ENCODE results near the gene DDX60. TPM values are rescaled to one million over a fixed set of nuclear protein-coding genes. Genes with fewer than 3 reads are reported as not detected.

DDX60 gene, protein sequence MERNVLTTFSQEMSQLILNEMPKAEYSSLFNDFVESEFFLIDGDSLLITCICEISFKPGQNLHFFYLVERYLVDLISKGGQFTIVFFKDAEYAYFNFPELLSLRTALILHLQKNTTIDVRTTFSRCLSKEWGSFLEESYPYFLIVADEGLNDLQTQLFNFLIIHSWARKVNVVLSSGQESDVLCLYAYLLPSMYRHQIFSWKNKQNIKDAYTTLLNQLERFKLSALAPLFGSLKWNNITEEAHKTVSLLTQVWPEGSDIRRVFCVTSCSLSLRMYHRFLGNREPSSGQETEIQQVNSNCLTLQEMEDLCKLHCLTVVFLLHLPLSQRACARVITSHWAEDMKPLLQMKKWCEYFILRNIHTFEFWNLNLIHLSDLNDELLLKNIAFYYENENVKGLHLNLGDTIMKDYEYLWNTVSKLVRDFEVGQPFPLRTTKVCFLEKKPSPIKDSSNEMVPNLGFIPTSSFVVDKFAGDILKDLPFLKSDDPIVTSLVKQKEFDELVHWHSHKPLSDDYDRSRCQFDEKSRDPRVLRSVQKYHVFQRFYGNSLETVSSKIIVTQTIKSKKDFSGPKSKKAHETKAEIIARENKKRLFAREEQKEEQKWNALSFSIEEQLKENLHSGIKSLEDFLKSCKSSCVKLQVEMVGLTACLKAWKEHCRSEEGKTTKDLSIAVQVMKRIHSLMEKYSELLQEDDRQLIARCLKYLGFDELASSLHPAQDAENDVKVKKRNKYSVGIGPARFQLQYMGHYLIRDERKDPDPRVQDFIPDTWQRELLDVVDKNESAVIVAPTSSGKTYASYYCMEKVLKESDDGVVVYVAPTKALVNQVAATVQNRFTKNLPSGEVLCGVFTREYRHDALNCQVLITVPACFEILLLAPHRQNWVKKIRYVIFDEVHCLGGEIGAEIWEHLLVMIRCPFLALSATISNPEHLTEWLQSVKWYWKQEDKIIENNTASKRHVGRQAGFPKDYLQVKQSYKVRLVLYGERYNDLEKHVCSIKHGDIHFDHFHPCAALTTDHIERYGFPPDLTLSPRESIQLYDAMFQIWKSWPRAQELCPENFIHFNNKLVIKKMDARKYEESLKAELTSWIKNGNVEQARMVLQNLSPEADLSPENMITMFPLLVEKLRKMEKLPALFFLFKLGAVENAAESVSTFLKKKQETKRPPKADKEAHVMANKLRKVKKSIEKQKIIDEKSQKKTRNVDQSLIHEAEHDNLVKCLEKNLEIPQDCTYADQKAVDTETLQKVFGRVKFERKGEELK (N-terminal part only)
- 10 to 100 TPM in 3 of 4 donors, 1 to 10 TPM in 1; 6.1 to 17.3 (median 15.4) TPM for total RNA-seq

- H3K27me3 ChIP-seq: no peaks in the 10 kb centered on the region
- TF ChIP-seq EP300 (IDR thresholded peaks at IDR 0.05) (no peak), POLR2AphosphoS5 (IDR thresholded peaks at IDR 0.05) (peak in 1 of 3 donors; percentile 39), POLR2A (IDR thresholded peaks at IDR 0.05) (no peak), CTCF (IDR thresholded peaks at IDR 0.05) (peak; percentile 36 to 51)
- H3K4me3 ChIP-seq: peak within 1 kb of the TSS; percentile 65
- H3K4me1 ChIP-seq: peaks cover 20% of the 10 kb centered on the region
- no peaks in the 10 kb centered on the region for H3K9me3 ChIP-seq
- DNase-seq (ENCODE audit: low spot score in 2 of 2): peak; percentile 76 to 82
- H3K27ac ChIP-seq: peak within 1 kb of the TSS; percentile 87
- 0% methylated on average over 19 of the region's 38 CpGs for WGBS
- no peaks in the 10 kb centered on the region for H3K36me3 ChIP-seq
Measured at GRCh38 chr4:168318266-168318895, at the start of gene DDX60. DDX60 (minus strand) TSS chr4:168318752; CDS start chr4:168311259, 7,493 bp downstream.

DNA sequence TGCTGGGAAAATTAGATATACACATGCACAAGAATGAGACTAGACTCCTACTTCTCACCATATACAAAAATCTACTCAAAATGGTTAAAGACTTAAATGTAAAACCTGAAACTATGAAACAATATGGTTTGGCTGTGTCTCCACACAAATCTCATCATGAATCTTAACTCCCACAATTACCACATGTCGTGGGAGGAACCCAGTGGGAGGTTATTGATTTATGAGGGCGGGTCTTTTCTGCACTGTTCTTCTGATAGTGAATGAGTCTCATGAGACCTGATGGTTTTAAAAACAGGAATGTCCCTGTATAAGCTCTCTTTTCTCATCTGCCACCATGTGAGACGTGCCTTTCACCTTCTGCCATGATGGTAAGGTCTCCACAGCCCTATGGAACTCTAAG lies 48.5 kb upstream of the DDX60 start:
- Histone ChIP-seq H3K4me3 (no peak overlapping the region), H3K27me3 (no peaks in the 10 kb centered on the region), H3K36me3 (peaks cover 12% of the 10 kb centered on the region), H3K9me3 (no peaks in the 10 kb centered on the region), H3K4me1 (no peaks in the 10 kb centered on the region), H3K27ac (no peak overlapping the region)
- WGBS: 91% methylated on average over 3 of the region's 3 CpGs
- no peak for TF ChIP-seq POLR2AphosphoS5 (IDR thresholded peaks at IDR 0.05)
- no peak for TF ChIP-seq CTCF (IDR thresholded peaks at IDR 0.05)
- TF ChIP-seq POLR2A (IDR thresholded peaks at IDR 0.05): no peak
- no peak for TF ChIP-seq EP300 (IDR thresholded peaks at IDR 0.05)
- DNase-seq (ENCODE audit: low spot score in 2 of 2): no peak

DNA sequence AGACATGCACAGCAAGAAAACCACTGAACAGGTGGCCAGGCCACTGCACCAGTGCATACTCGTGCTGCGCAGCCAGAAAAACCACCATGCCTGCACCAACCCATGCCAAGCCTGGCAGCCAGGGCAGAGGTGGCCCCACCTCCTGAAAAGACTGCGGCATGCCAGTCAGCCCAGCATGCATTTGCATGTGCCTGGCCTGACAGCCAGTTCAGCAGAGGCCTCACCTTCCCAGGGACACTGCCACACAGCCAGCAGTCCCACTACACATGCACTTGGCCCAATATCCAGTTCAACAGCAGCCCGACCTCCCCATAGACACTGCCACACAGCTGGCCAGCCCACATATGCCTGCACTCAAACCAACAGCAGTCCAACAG lies 43.5 kb upstream of the DDX60 start:
- DNase-seq (ENCODE audit: low spot score in 2 of 2): no peak
- Histone ChIP-seq H3K27me3 (no peaks in the 10 kb centered on the region), H3K4me1 (no peaks in the 10 kb centered on the region), H3K4me3 (no peak overlapping the region), H3K9me3 (no peaks in the 10 kb centered on the region), H3K36me3 (peaks cover 18% of the 10 kb centered on the region), H3K27ac (no peak overlapping the region)
- WGBS: 60% methylated on average over 3 of the region's 4 CpGs
- TF ChIP-seq CTCF (IDR thresholded peaks at IDR 0.05): no peak
- no peak for TF ChIP-seq POLR2A (IDR thresholded peaks at IDR 0.05)
- no peak for TF ChIP-seq POLR2AphosphoS5 (IDR thresholded peaks at IDR 0.05)
- no peak for TF ChIP-seq EP300 (IDR thresholded peaks at IDR 0.05)

GRCh38 chr4:168361365-168362024 lies 42.9 kb upstream of the DDX60 start:
- no peaks in the 10 kb centered on the region for H3K4me1 ChIP-seq
- 84% methylated on average over 2 of the region's 2 CpGs for WGBS
- no peak overlapping the region for H3K4me3 ChIP-seq
- no peak overlapping the region for H3K27ac ChIP-seq
- no peak for DNase-seq (ENCODE audit: low spot score in 2 of 2)
- no peaks in the 10 kb centered on the region for H3K9me3 ChIP-seq
- H3K36me3 ChIP-seq: peaks cover 22% of the 10 kb centered on the region
- no peak for TF ChIP-seq EP300 (IDR thresholded peaks at IDR 0.05)
- H3K27me3 ChIP-seq: no peaks in the 10 kb centered on the region

- DNase-seq (ENCODE audit: low spot score in 2 of 2): no peak
- Histone ChIP-seq H3K9me3 (no peaks in the 10 kb centered on the region), H3K27me3 (no peaks in the 10 kb centered on the region), H3K4me3 (no peak overlapping the region), H3K4me1 (no peaks in the 10 kb centered on the region), H3K27ac (no peak overlapping the region), H3K36me3 (peaks cover 22% of the 10 kb centered on the region)
- 90% methylated on average over 2 of the region's 2 CpGs for WGBS
- TF ChIP-seq POLR2A (IDR thresholded peaks at IDR 0.05): no peak
- no peak for TF ChIP-seq EP300 (IDR thresholded peaks at IDR 0.05)
- no peak for TF ChIP-seq POLR2AphosphoS5 (IDR thresholded peaks at IDR 0.05)
- no peak for TF ChIP-seq CTCF (IDR thresholded peaks at IDR 0.05)
Measured at GRCh38 chr4:168360271-168360670, 41.7 kb upstream of the DDX60 start.

All from suprapubic skin (tissue), 4 donors.